NCI-H524 treated with DMSO at 0.1 percent for 48 hours (cell line): Measurements from ENCODE around the gene GPALPP1.
"Not testable (repeated sequence)": the region's sequence is repeated elsewhere in the genome, so short reads cannot be mapped to it uniquely, and the experiment has no call there.

Source experiments
- DNase-seq: peaks from one replicate; lab custom pipeline; 2025; lab: John Stamatoyannopoulos, UW

GPALPP1 gene

GRCh38 chr13:45007225-45007624 is 17.9 kb downstream of the GPALPP1 start:
- DNase-seq = no peak

- DNase-seq = no peak
Observed at GRCh38 chr13:45007823-45008222, 18.5 kb downstream of the GPALPP1 start.

DNA sequence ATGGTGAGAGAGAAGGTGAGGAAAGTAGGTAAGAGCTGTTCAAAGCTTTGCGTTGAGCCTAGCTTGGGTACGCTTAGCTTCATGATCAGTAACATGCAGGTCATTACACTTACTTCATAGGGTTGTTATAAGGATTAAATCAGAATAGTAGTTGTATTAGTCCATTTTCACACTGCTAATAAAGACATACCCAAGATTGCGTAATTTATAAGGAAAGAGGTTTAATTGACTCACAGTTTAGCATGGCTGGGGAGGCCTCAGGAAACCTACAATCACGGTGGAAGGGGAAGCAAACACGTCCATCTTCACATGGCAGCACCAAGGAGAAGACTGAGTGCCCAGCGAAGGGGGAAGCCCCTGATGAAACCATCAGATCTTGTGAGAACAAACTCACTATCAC is 21.9 kb downstream of the GPALPP1 start:
- DNase-seq = no peak

DNA sequence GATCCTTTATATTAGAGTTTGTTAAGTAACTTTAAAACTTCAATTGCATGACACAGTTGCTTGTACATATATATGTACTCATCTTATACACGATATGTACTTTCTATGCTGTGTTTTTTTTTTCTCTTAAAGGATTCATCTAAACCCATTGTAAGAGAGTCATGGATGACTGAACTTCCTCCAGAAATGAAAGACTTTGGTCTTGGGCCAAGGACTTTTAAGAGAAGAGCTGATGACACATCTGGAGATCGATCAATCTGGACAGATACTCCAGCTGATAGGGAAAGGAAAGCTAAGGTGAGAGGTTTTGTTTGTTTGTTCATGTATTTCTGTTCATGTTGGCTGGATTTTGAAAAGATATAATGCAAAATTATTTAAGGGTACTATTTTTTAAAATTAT is 26.0 kb downstream of the GPALPP1 start:
- no peak for DNase-seq

DNA sequence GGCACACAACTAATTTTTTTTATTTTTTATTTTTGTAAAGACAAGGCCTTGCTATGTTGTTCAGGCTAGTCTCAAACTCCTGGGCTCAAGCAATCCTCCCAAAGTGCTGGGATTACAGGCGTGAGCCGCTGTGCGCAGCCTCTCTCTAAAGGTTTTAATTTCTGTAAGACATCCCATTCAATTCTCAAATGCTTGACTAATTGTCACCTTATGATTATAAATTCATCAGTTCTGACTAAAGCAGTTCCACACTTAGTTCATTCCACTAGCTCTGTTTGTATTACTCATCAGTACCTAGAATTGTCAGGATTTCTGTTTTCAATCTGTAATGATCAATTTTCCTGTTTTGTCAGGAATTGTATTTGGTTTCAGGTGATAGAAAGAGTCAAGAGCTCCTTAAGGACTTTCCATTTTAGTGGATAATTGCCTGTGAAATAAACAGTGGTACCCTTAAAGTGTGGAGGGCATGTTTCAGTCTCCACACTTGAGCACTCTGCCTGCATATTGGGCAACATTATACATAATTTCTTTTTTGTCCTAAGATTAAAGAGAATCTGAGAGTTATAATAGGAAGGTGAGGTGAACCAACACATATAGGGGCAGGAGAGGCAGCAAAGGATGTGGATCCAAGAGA is 27.6 kb downstream of the GPALPP1 start:
- no peak for DNase-seq

GRCh38 chr13:45019981-45020380 is 30.6 kb downstream of the GPALPP1 start:
- not testable (repeated sequence) for DNase-seq

- DNase-seq = no peak
Observed at GRCh38 chr13:45021250-45021649, 31.9 kb downstream of the GPALPP1 start.

- no peak for DNase-seq
Observed at GRCh38 chr13:45024847-45025246, 35.5 kb downstream of the GPALPP1 start.

DNA sequence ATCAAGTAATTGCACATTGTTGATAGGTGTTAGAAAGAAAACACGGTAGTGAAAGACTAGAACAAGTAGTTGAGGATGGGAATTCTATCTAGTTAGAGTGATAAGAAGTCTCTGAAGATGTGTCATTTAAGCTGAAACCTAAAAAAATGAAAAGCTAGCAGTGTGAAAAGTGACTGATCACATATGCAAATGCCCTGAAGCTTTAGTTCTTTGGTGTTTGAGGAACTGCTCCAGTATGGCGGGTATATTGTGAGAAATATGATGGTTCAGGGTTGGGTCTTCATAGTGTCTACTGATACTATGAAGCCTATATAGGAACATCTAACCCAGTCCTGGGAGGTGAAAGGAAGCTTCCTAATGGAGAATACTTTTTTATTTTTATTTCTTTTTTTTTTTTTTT is 45.0 kb downstream of the GPALPP1 start:
- no peak for DNase-seq

DNA sequence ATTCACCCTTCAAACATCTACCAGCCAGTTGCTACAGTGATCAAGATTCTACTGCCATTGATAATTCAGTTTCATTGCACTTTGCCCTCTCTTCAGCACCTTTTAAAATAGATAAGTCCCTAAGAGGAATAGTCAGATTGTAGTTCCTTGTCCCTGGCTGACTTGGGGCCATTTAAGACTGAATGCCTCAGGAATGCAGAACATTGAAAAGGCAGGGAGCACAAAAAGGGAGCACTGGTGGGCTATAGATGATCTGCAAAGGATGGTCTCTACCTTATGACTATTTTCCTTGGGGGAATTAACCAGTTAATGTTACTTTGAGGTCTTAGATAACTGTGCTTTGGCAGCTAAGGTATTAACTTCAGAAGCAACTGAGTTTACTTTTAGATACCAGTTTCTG is 46.9 kb downstream of the GPALPP1 start:
- DNase-seq = no peak

GRCh38 chr13:45040173-45040572 is 50.8 kb downstream of the GPALPP1 start:
- no peak for DNase-seq

- DNase-seq = no peak
Observed at GRCh38 chr13:45040622-45041021, 51.3 kb downstream of the GPALPP1 start.

DNA sequence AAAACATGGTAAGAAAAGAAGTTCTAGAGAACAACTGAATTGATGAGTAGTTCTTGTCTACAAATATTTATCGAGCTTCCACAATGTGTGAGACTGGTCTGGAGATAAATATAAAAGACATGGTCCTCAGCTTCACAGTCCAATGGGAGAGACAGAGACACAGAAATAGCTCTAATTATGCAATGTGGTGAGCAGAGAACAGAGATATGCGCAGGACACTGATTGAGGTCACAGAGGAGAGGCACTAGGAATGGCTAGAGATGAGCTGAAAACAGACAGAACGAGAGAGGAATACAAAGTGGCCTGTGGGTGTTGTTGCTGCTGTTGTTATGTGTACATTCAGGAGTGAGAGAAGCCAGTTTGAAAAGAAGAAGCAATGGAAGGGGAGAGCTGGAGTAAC is 53.2 kb downstream of the GPALPP1 start:
- no peak for DNase-seq

DNA sequence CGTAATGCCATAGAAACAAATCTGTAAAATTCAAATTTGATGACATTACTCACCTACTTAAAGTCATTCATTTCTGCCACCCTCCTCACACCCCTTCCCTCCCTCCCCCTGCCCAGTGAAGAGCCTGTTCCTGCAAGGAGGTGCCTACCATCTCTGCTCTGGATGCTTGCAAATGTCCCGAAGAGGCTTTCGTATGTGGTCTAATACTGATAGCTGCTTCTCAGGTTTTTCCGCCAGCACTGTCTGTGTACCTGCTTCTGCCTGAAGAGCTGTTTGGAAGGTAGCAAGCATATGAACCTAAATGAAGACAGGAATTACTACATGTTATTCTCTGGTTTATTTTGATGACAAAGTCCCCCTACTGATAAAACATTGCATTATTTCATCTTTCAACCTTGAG is 57.1 kb downstream of the GPALPP1 start:
- no peak for DNase-seq

GRCh38 chr13:45047394-45048310 is 58.3 kb downstream of the GPALPP1 start:
- DNase-seq = no peak

DNA sequence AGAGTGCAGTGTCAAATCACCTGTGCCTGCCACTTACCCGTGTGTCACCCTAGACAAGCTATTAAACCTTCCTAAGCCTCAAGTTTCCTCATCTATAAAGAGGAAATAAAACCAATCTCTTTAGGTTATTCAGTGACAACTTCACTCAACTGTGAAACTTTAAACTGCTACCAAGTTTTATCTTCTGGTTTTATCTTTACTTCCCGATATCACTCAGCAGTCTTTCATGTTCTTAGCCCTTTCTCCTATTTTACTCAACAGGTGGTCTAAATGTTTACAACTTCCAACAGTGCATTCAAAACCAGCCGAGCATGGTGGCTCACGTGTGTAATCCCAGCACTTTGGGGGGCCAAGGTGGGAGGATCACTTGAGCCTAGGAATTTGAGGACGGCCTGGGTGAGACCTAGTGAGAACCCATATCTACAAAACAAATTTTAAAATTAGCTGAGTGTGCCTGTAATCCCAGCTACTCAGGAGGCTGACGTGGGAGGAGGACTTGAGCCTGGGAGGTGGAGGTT is 59.6 kb downstream of the GPALPP1 start:
- no peak for DNase-seq

- DNase-seq = no peak
Observed at GRCh38 chr13:45049478-45049877, 60.1 kb downstream of the GPALPP1 start.

- DNase-seq = no peak
Observed at GRCh38 chr13:45051315-45051714, 62.0 kb downstream of the GPALPP1 start.

- no peak for DNase-seq
Observed at GRCh38 chr13:45055198-45055901, 66.0 kb downstream of the GPALPP1 start.

GRCh38 chr13:45055902-45056648 is 66.7 kb downstream of the GPALPP1 start:
- DNase-seq = no peak

- no peak for DNase-seq
Observed at GRCh38 chr13:45060062-45060461, 70.7 kb downstream of the GPALPP1 start.
